Subcutaneous abdominal adipose tissue (tissue), 5 donors: ENCODE measurements around the gene MIAT.
A peak's percentile ranks its signal among the peaks of the same experiment; 100 is the strongest.
"Not testable (repeated sequence)": the region's sequence is repeated elsewhere in the genome, so short reads cannot be mapped to it uniquely, and the experiment has no call there.

Experiments
- H3K27ac ChIP-seq: one replicate; pipeline ENCODE4 v1.7.0; 2013; ENCODE audit warnings: low read depth, mild to moderate bottlenecking, inconsistent platforms, low read length, moderate library complexity
- H3K27me3 ChIP-seq, 5 donors: one replicate each; pipeline ENCODE4 v1.7.0; 2013; ENCODE audit warnings: low read length in 5 of 5, inconsistent platforms in 1 of 5; ENCODE audit not compliant: control insufficient read depth in 5 of 5, insufficient read depth in 4 of 5
- H3K36me3 ChIP-seq, 5 donors: one replicate each; pipeline ENCODE4 v1.7.0; 2013; ENCODE audit warnings: low read length in 5 of 5; ENCODE audit not compliant: control insufficient read depth in 5 of 5, insufficient read depth in 5 of 5
- H3K4me1 ChIP-seq, 5 donors: one replicate each; pipeline ENCODE4 v1.7.0; 2013; ENCODE audit warnings: low read length in 5 of 5, mild to moderate bottlenecking in 3 of 5, moderate library complexity in 1 of 5; ENCODE audit not compliant: control insufficient read depth in 5 of 5, insufficient read depth in 5 of 5
- H3K4me3 ChIP-seq, 5 donors: one replicate each; pipeline ENCODE4 v1.7.0; 2013; ENCODE audit warnings: low read length in 5 of 5, low read depth in 1 of 5
- H3K9ac ChIP-seq, 5 donors: one replicate each; pipeline ENCODE4 v1.7.0; 2013; ENCODE audit warnings: low read length in 5 of 5, mild to moderate bottlenecking in 4 of 5, moderate library complexity in 3 of 5
- H3K9me3 ChIP-seq, 5 donors: one replicate each; pipeline ENCODE4 v1.7.0; 2013; ENCODE audit warnings: low read length in 5 of 5; ENCODE audit not compliant: control insufficient read depth in 5 of 5
- donor health status: healthy.
- donor health status: healthy.
- donor health status: healthy.
- donor health status: healthy.
- donor health status: healthy.

MIAT gene

GRCh38 chr22:26656891-26657851 lies at the start of gene MIAT:
TSS of gene MIAT (plus strand) at chr22:26657588.
- Histone ChIP-seq H3K4me1 (peaks cover 2 to 21% (median 18%) of the 10 kb centered on the region in 5 donors), H3K9ac (no peak within 1 kb of the TSS), H3K4me3 (peak within 1 kb of the TSS in 3 of 5 donors; percentile 12 to 51 (median 31)), H3K36me3 (no peaks in the 10 kb centered on the region), H3K27ac (no peak within 1 kb of the TSS), H3K27me3 (peaks cover 19 to 50% (median 35%) of the 10 kb centered on the region in 5 donors), H3K9me3 (no peaks in the 10 kb centered on the region)

GRCh38 chr22:26608129-26608528 lies 49.3 kb upstream of the MIAT start:
- Histone ChIP-seq H3K27ac (no peak overlapping the region), H3K9ac (no peak overlapping the region), H3K36me3 (no peaks in the 10 kb centered on the region), H3K9me3 (no peaks in the 10 kb centered on the region), H3K4me1 (peaks cover 0 to 10% (median 0%) of the 10 kb centered on the region in 5 donors), H3K27me3 (peaks cover 0 to 10% (median 6%) of the 10 kb centered on the region in 5 donors), H3K4me3 (no peak overlapping the region)

- H3K27me3 ChIP-seq, result peaks cover 0 to 11% (median 7%) of the 10 kb centered on the region in 5 donors
- H3K36me3 ChIP-seq, result no peaks in the 10 kb centered on the region
- peaks cover 0 to 10% (median 0%) of the 10 kb centered on the region in 5 donors for H3K4me1 ChIP-seq
- H3K9me3 ChIP-seq, result no peaks in the 10 kb centered on the region
- no peak overlapping the region for H3K27ac ChIP-seq
- H3K4me3 ChIP-seq, result no peak overlapping the region
- H3K9ac ChIP-seq, result no peak overlapping the region
Measured at GRCh38 chr22:26609287-26609686, 48.1 kb upstream of the MIAT start.

GRCh38 chr22:26610072-26610958 lies 47.1 kb upstream of the MIAT start:
- H3K27me3 ChIP-seq, result peaks cover 0 to 15% (median 9%) of the 10 kb centered on the region in 5 donors
- no peaks in the 10 kb centered on the region for H3K36me3 ChIP-seq
- H3K4me1 ChIP-seq, result peaks cover 0 to 10% (median 0%) of the 10 kb centered on the region in 5 donors
- no peak overlapping the region for H3K27ac ChIP-seq
- no peaks in the 10 kb centered on the region for H3K9me3 ChIP-seq
- no peak overlapping the region for H3K9ac ChIP-seq
- no peak overlapping the region for H3K4me3 ChIP-seq

- H3K36me3 ChIP-seq, result no peaks in the 10 kb centered on the region
- peaks cover 0 to 19% (median 9%) of the 10 kb centered on the region in 5 donors for H3K27me3 ChIP-seq
- no peaks in the 10 kb centered on the region for H3K9me3 ChIP-seq
- H3K4me1 ChIP-seq, result peaks cover 0 to 13% (median 0%) of the 10 kb centered on the region in 5 donors
- H3K27ac ChIP-seq, result no peak overlapping the region
- H3K4me3 ChIP-seq, result no peak overlapping the region
- no peak overlapping the region for H3K9ac ChIP-seq
Measured at GRCh38 chr22:26610996-26611395, 46.4 kb upstream of the MIAT start.

GRCh38 chr22:26612652-26613051 lies 44.7 kb upstream of the MIAT start:
- no peaks in the 10 kb centered on the region for H3K36me3 ChIP-seq
- H3K27me3 ChIP-seq, result peaks cover 0 to 23% (median 9%) of the 10 kb centered on the region in 5 donors
- peaks cover 0 to 26% (median 4%) of the 10 kb centered on the region in 5 donors for H3K4me1 ChIP-seq
- H3K9me3 ChIP-seq, result no peaks in the 10 kb centered on the region
- no peak overlapping the region for H3K9ac ChIP-seq
- H3K27ac ChIP-seq, result no peak overlapping the region
- no peak overlapping the region for H3K4me3 ChIP-seq

- H3K4me3 ChIP-seq, H3K27ac ChIP-seq, H3K9me3 ChIP-seq, H3K9ac ChIP-seq, H3K36me3 ChIP-seq: not testable (repeated sequence)
- Histone ChIP-seq H3K27me3 (peaks cover 0 to 25% (median 9%) of the 10 kb centered on the region in 5 donors), H3K4me1 (peaks cover 0 to 36% (median 7%) of the 10 kb centered on the region in 5 donors)
Measured at GRCh38 chr22:26613753-26614152, 43.6 kb upstream of the MIAT start.

GRCh38 chr22:26614322-26614721 lies 43.1 kb upstream of the MIAT start:
- H3K27ac ChIP-seq, result no peak overlapping the region

GRCh38 chr22:26615149-26615548 lies 42.2 kb upstream of the MIAT start:
- Histone ChIP-seq H3K27ac (no peak overlapping the region), H3K27me3 (peaks cover 0 to 25% (median 9%) of the 10 kb centered on the region in 5 donors), H3K4me1 (peaks cover 0 to 43% (median 7%) of the 10 kb centered on the region in 5 donors), H3K9me3 (no peaks in the 10 kb centered on the region), H3K4me3 (no peak overlapping the region), H3K36me3 (no peaks in the 10 kb centered on the region), H3K9ac (no peak overlapping the region)

More at GRCh38 chr22:26614322-26614721, 43.1 kb upstream of the MIAT start:
- Histone ChIP-seq H3K36me3 (no peaks in the 10 kb centered on the region), H3K9ac (no peak overlapping the region), H3K4me1 (peaks cover 0 to 41% (median 7%) of the 10 kb centered on the region in 5 donors), H3K4me3 (no peak overlapping the region), H3K27me3 (peaks cover 0 to 25% (median 9%) of the 10 kb centered on the region in 5 donors), H3K9me3 (no peaks in the 10 kb centered on the region)
